A673 (cell line): ENCODE data around the gene BRS3. TPM values are rescaled to one million over a fixed set of nuclear protein-coding genes. Genes with fewer than 3 reads are reported as not detected.

Experiments used
- BruUV-seq: library from RNA; stranded (reverse); fragments of 400-500 nt; replicated peaks from 2 replicates; lab custom pipeline; 2021; lab: Mats Ljungman, UMichigan
- CTCF ChIA-PET: fragments of 300-600 bp; sonication (Branson Sonifier 250); formaldehyde crosslinking; loops from one replicate; lab custom pipeline; 2022; ENCODE audit warnings: antibody characterized with exemption; lab: Charles Lee
- POLR2A ChIA-PET: fragments of 300-600 bp; sonication (Branson Sonifier 250); formaldehyde crosslinking; loops from one replicate; lab custom pipeline; 2022; ENCODE audit warnings: antibody characterized with exemption; ENCODE audit not compliant: low non-redundant PET; lab: Charles Lee
- DNase-seq: peaks from one replicate; pipeline ENCODE4 v3.0.0-alpha.2; 2015; ENCODE audit warnings: low spot score
- H3K27ac ChIP-seq: fragments of 200-600 bp; sonication (generic); 2 replicates; pipeline ENCODE4 v1.5.1; 2016; ENCODE audit warnings: mixed run types, low read depth, mild to moderate bottlenecking, mixed read lengths, antibody characterized with exemption, low read length; ENCODE audit not compliant: poor library complexity, severe bottlenecking
- H3K27me3 ChIP-seq: fragments of 200-600 bp; sonication (generic); replicated peaks from 2 replicates; pipeline ENCODE4 v1.6.1; 2017; ENCODE audit warnings: mixed run types, low read depth, mild to moderate bottlenecking, mixed read lengths, antibody characterized with exemption, low read length; ENCODE audit not compliant: insufficient read depth, poor library complexity
- H3K36me3 ChIP-seq: fragments of 200-600 bp; sonication (generic); 2 replicates; pipeline ENCODE4 v1.6.1; 2016; ENCODE audit warnings: mixed run types, mild to moderate bottlenecking, mixed read lengths, antibody characterized with exemption, low read length; ENCODE audit not compliant: insufficient read depth, poor library complexity, severe bottlenecking
- H3K4me1 ChIP-seq: fragments of 200-600 bp; sonication (generic); 2 replicates; pipeline ENCODE4 v1.6.1; 2017; ENCODE audit warnings: mixed run types, mild to moderate bottlenecking, mixed read lengths, antibody characterized with exemption, low read length; ENCODE audit not compliant: insufficient read depth, poor library complexity, severe bottlenecking
- H3K4me3 ChIP-seq: fragments of 200-600 bp; sonication (generic); 2 replicates; pipeline ENCODE4 v1.5.1; 2016; ENCODE audit warnings: low read depth, mixed run types, mild to moderate bottlenecking, mixed read lengths, low read length; ENCODE audit not compliant: poor library complexity, severe bottlenecking
- H3K9me3 ChIP-seq: fragments of 200-600 bp; sonication (generic); 2 replicates; pipeline ENCODE4 v1.6.1; 2016; ENCODE audit warnings: mixed run types, low read depth, mild to moderate bottlenecking, mixed read lengths, antibody characterized with exemption, low read length; ENCODE audit not compliant: poor library complexity, severe bottlenecking
- CTCF ChIP-seq: fragments of 300-800, 200-600 bp; sonication (generic); conservative IDR thresholded peaks from 2 replicates; pipeline ENCODE4 v1.5.1; 2017; ENCODE audit warnings: low read depth, mild to moderate bottlenecking, antibody characterized with exemption, low read length, moderate library complexity, mixed read lengths
- EZH2 ChIP-seq: fragments of 200-600 bp; sonication (generic); IDR thresholded peaks from 2 replicates; pipeline ENCODE4 v1.6.1; 2017; ENCODE audit warnings: borderline replicate concordance, low read depth, mild to moderate bottlenecking, mixed read lengths, antibody characterized with exemption, low read length; ENCODE audit not compliant: poor library complexity, severe bottlenecking
- intact Hi-C: fragments of 100-400 bp; cut with micrococcal nuclease; formaldehyde crosslinking; loops from one replicate; pipeline ENCODE4 v1.10.0; 2022; ENCODE audit not compliant: unreplicated experiment
- total RNA-seq: library from RNA; stranded (reverse); gene quantifications from 2 replicates; pipeline ENCODE4 v1.2.3, GENCODE V29; 2021

BRS3 gene
- total RNA-seq, 1 experiment from 2014 or later = not detected

GRCh38 chrX:136447308-136447707 lies 40.4 kb upstream of the BRS3 start:
- Histone ChIP-seq H3K4me1 (no peaks in the 10 kb centered on the region), H3K4me3 (no peak overlapping the region), H3K27ac (no peak overlapping the region), H3K27me3 (no peaks in the 10 kb centered on the region), H3K36me3 (no peaks in the 10 kb centered on the region), H3K9me3 (no peaks in the 10 kb centered on the region)
- ChIA-PET CTCF (no interaction called here), POLR2A (no interaction called here)
- DNase-seq = no peak
- TF ChIP-seq EZH2 (no peak), CTCF (no peak)
- intact Hi-C loops = no loop called here
- BruUV-seq = no TSS peak

- Histone ChIP-seq H3K4me1 (no peaks in the 10 kb centered on the region), H3K9me3 (no peaks in the 10 kb centered on the region), H3K4me3 (no peak overlapping the region), H3K27me3 (no peaks in the 10 kb centered on the region), H3K27ac (no peak overlapping the region), H3K36me3 (no peaks in the 10 kb centered on the region)
- CTCF ChIA-PET = no interaction called here
- POLR2A ChIA-PET = no interaction called here
- BruUV-seq = no TSS peak
- intact Hi-C loops = no loop called here
- no peak for DNase-seq
- no peak for TF ChIP-seq EZH2
- TF ChIP-seq CTCF = no peak
Measured at GRCh38 chrX:136447968-136448367, 39.8 kb upstream of the BRS3 start.

DNA sequence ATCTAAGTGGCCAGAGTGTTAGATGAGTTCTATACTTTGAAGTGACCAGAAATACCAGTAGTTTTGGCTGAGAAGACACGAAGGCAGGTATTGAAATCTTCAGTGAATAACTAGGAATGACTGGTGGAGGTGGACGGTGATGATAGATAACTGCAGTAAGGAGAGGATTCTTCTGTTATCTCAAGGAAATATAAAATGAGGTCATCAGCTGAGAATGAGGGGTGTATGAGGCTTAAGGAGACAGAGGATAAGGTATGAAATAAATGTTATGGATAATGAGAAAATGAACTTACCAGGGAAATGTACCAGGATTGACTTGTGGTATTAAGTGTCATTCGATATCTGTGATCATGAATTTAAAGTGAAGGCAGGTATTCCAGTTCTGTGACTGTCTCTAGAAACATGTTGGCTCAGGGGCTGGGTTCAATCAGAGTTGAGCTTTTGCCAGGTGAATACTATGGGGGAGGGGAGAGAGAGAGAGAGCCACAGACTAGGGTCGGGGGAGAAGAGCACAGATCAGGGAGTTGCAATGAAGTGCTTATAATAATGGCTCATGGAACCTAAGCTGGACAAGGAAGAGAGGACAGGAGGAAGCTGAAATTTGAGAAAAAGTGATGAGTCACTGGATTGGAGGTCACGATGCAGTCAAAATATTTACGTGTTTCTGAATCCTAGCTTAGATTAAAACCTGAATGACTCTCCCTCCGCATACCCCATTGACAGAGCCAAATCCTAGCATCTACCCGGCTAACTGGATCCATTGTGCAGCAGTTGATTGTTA lies 37.5 kb upstream of the BRS3 start:
- POLR2A ChIA-PET = no interaction called here
- Histone ChIP-seq H3K4me3 (no peak overlapping the region), H3K9me3 (no peaks in the 10 kb centered on the region), H3K27me3 (no peaks in the 10 kb centered on the region), H3K4me1 (no peaks in the 10 kb centered on the region), H3K27ac (no peak overlapping the region), H3K36me3 (no peaks in the 10 kb centered on the region)
- no TSS peak for BruUV-seq
- DNase-seq = no peak
- TF ChIP-seq CTCF = no peak
- TF ChIP-seq EZH2 = no peak
- CTCF ChIA-PET = no interaction called here
- intact Hi-C loops = no loop called here
